Adipose tissue (tissue), 3 donors: Measurements from ENCODE around the gene CSTB. TPM values are rescaled to one million over a fixed set of nuclear protein-coding genes. Genes with fewer than 3 reads are reported as not detected.
A peak's percentile ranks its signal among the peaks of the same experiment; 100 is the strongest.
"Not testable (repeated sequence)": the region's sequence is repeated elsewhere in the genome, so short reads cannot be mapped to it uniquely, and the experiment has no call there.

Source experiments
- H3K27ac ChIP-seq: one replicate; pipeline ENCODE4 v1.5.1; 2013; ENCODE audit warnings: low read depth, low read length
- WGBS, 3 donors: extraction: QIAGEN DNeasy Blood & Tissue Kit; methylation state at CpG; one replicate each; pipeline ENCODE4 v1.1.7; 2013; 5-methylcytosine and 5-hydroxymethylcytosine counted together
- polyA plus RNA-seq, 3 donors: library from polyadenylated mRNA; stranded (reverse); fragments of 200-250 nt; gene quantifications; one replicate each; pipeline ENCODE4 v1.2.3, GENCODE V29; 2013
- donor health status: healthy with polysubstance abuse.
- donor health status: Bipolar disorder and iron deficiency.
- donor health status: healthy.

CSTB gene
- polyA plus RNA-seq: 10 to 100 TPM; 25.0 to 92.0 (median 90.4) TPM

GRCh38 chr21:43775795-43776430 is at the start of gene CSTB:
CSTB (minus strand) TSS chr21:43776308; CDS start chr21:43776269, 39 bp downstream.
- peak within 1 kb of the TSS; percentile 90 for H3K27ac ChIP-seq
- 0 to 1% (median 1%) methylated on average over 62 to 71 of the region's 71 CpGs for WGBS, 3 donors

GRCh38 chr21:43825242-43825935 is 49.3 kb upstream of the CSTB start:
- WGBS, 3 donors: 83 to 89% (median 83%) methylated on average over 24 of the region's 24 CpGs
- H3K27ac ChIP-seq: no peak overlapping the region

GRCh38 chr21:43824333-43825241 is 48.5 kb upstream of the CSTB start:
- 76 to 78% (median 77%) methylated on average over 17 of the region's 17 CpGs for WGBS, 3 donors
- no peak overlapping the region for H3K27ac ChIP-seq

- H3K27ac ChIP-seq: not testable (repeated sequence)
- 86 to 99% (median 93%) methylated on average over 2 of the region's 5 CpGs for WGBS, 3 donors
Measured at GRCh38 chr21:43822741-43823140, 46.6 kb upstream of the CSTB start.

GRCh38 chr21:43822166-43822565 is 46.1 kb upstream of the CSTB start:
- not testable (repeated sequence) for H3K27ac ChIP-seq
- WGBS, 3 donors: 92 to 95% (median 92%) methylated on average over 19 to 25 of the region's 25 CpGs

GRCh38 chr21:43820466-43820865 is 44.4 kb upstream of the CSTB start:
- no peak overlapping the region for H3K27ac ChIP-seq
- 91 to 94% (median 93%) methylated on average over 11 of the region's 11 CpGs for WGBS, 3 donors

- no peak overlapping the region for H3K27ac ChIP-seq
- 90 to 92% (median 92%) methylated on average over 25 of the region's 25 CpGs for WGBS, 3 donors
Measured at GRCh38 chr21:43819511-43820405, 43.6 kb upstream of the CSTB start.

- no peak overlapping the region for H3K27ac ChIP-seq
- WGBS, 3 donors: 56 to 85% (median 67%) methylated on average over 3 of the region's 3 CpGs
Measured at GRCh38 chr21:43818685-43819084, 42.6 kb upstream of the CSTB start.

GRCh38 chr21:43817157-43818086 is 41.3 kb upstream of the CSTB start:
- H3K27ac ChIP-seq: no peak overlapping the region
- 82 to 87% (median 86%) methylated on average over 29 of the region's 29 CpGs for WGBS, 3 donors

- H3K27ac ChIP-seq: no peak overlapping the region
Measured at GRCh38 chr21:43816611-43817071, 40.5 kb upstream of the CSTB start.

GRCh38 chr21:43815991-43816390 is 39.9 kb upstream of the CSTB start:
- H3K27ac ChIP-seq: no peak overlapping the region
- WGBS, 3 donors: 86 to 94% (median 90%) methylated on average over 15 of the region's 15 CpGs

More at GRCh38 chr21:43816611-43817071, 40.5 kb upstream of the CSTB start:
- 79 to 86% (median 82%) methylated on average over 14 of the region's 14 CpGs for WGBS, 3 donors

- 37 to 47% (median 39%) methylated on average over 10 to 25 of the region's 27 CpGs for WGBS, 3 donors
Measured at GRCh38 chr21:43815107-43815613, 39.1 kb upstream of the CSTB start.

GRCh38 chr21:43814215-43815106 is 38.4 kb upstream of the CSTB start:
- WGBS, 3 donors: 40 to 68% (median 60%) methylated on average over 28 of the region's 28 CpGs
- no peak overlapping the region for H3K27ac ChIP-seq

More at GRCh38 chr21:43815107-43815613, 39.1 kb upstream of the CSTB start:
- H3K27ac ChIP-seq: no peak overlapping the region

GRCh38 chr21:43813656-43813980 is 37.5 kb upstream of the CSTB start:
- no peak overlapping the region for H3K27ac ChIP-seq
- whole genome bisulfite sequencing, 3 donors: 76 to 93% (median 87%) methylated on average over 3 to 5 of the region's 5 CpGs

- 86 to 92% (median 91%) methylated on average over 15 to 19 of the region's 19 CpGs for WGBS, 3 donors
- H3K27ac ChIP-seq: no peak overlapping the region
Measured at GRCh38 chr21:43812957-43813655, 37.0 kb upstream of the CSTB start.
